Colon (tissue), 2 donors: ENCODE data around the gene DYRK1A.

Experiments
- FAIRE-seq: peaks from 2 replicates; lab custom pipeline; 2012; peaks lifted over from hg19 to GRCh38; lab: Jason Lieb, UNC
- donor health status: control.
- donor health status: control.

Gene DYRK1A

DNA sequence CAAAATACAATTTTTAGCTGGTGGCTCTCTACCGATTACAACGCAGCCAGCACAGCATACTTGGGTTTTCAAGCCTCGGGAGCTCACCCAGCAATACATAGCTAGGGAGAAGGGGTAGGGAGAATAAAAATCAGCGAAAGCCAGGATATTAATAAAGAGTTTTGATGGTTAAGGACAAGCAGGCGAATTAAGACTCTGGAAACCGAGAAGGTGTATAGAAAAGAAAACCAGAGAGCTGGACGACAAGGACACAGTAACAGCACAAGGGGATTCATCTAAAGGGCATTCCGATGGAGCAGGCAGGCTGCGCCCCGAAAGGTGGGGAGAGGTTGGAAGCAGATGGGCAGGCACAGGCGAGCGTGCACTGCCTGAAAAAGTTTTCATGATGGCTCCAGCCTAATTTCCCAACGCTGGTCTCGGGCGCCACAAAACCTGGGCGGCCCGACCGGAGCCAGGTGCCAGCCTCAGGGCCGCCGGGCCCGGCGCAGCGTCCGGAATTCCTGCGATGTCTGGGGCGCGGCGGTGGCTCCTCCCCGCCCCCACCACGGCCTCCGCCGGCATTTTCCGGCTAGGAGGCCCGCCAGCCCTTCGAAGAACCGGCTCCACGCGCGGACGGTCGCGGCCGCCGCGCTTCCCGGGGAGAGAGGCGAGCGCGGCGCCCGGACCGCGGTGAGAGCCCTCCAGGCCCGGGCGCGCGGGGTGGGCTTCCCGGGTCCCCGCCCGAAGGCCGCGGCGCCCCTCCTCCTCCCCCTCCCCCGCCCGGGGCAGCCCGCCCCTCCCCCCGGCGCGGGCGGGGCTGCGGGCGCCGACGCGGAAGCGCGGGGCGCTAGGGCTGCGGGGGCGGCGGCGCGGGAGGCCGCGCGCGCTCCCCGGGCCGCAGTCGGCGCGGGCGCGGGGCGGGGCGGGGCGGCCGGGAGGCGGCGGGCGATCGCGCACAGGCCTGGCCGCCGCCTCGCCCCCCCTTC is 774 bp upstream of the DYRK1A start:
- FAIRE-seq, result no peak

- FAIRE-seq, result no peak
These were observed 746 bp downstream of the DYRK1A start for GRCh38 chr21:37367336-37367702.

DNA sequence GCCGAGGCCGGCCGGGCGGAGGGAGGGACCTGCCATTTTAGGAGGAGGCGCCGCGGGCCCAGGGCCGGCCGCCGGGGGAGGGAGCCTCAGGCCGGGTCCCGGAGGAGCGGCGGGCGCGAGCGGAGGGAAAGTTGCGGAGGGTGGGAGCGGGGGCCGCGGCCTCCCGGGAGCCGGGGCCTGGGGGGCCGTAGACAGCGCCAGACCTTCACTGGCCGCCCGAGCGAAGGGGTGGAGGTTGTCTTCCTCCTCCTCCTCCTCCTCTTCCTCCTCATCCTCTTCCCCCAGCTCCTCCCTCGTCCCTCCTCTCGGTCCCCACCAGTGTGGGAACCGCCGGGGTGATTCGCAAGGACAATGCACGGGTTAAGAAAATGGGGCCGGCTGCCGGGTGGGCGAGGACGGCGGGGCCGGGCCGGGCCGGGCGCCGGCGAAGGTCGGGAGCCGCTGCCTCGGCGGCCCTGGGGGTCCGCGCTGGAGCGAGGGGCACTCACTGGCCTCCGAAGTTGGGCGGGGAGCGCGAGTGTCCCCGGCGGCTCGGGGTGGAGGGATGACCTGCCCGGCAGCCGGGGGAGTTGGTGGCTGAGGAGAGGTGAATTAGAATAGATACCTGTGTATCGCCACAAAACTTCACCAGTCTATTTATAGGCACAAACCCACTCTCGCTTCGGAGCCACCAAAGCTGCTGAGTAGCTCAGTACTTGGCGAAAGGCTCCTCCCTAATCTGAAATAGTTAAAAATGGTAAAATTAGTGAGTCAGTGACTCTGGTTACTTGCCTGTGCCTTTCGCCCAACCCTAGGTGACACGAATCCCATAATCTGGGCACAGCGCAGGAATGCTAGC is 1.3 kb downstream of the DYRK1A start:
- FAIRE-seq, result no peak

DNA sequence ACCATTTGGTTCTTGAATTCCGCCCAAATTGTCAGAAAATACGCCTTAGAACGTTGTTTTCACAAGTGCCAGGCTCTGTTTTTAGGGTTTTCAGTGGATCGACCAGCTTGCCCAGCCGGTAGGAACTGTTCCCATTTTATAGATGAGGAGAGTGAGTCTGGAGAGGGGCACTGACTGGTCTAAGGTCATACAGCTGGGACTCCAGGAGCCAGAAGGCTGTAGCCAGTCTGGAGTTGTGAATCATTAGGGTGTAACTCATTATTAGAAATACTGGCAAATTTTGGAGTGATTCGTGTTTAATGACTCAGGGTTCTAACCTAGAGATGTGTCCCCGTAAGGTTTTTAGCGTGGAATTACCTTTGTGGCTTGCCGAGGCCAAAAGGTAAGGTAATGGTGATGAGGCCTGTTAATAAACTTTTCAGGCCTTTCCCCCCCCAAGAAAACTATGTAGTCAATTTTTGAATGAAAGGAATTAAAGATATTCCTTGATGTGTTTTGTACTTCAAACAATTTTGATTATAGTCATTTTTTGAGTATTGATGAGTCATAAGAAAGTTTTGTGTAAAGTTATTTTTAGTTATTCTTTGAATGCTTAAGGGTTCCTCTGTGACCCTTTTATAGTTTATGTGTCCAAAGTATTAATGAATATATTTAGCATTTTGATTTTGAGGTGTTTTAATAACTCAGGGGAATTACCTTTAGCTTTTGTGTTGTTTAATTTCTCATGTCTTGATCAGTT is 2.1 kb downstream of the DYRK1A start:
- no peak for FAIRE-seq

DNA sequence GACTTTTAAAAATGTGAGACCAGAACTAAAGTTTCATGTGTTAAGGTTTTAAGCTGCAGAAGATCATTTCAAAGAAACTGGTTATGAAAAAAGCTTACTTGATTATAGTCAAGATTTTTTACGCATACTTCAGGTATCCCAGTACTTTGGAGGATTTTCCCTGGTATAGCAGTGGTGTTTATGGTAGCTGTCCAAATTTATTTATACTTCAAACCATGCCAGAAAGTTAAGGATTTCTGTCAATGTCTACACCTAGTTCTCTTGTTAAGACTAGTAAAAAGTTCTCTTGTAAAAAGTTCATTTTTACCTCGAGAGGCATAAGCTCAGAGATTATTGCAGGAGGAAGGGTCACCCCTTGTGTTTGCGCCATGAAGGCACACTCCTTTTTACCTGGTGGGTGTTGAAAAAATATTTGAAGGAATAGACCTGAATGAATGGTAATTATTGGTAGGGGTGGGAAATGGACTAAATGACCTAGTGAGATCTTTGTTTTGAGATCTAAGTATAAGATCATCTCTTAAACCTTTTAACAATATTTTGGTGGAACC is 2.8 kb downstream of the DYRK1A start:
- no peak for FAIRE-seq

DNA sequence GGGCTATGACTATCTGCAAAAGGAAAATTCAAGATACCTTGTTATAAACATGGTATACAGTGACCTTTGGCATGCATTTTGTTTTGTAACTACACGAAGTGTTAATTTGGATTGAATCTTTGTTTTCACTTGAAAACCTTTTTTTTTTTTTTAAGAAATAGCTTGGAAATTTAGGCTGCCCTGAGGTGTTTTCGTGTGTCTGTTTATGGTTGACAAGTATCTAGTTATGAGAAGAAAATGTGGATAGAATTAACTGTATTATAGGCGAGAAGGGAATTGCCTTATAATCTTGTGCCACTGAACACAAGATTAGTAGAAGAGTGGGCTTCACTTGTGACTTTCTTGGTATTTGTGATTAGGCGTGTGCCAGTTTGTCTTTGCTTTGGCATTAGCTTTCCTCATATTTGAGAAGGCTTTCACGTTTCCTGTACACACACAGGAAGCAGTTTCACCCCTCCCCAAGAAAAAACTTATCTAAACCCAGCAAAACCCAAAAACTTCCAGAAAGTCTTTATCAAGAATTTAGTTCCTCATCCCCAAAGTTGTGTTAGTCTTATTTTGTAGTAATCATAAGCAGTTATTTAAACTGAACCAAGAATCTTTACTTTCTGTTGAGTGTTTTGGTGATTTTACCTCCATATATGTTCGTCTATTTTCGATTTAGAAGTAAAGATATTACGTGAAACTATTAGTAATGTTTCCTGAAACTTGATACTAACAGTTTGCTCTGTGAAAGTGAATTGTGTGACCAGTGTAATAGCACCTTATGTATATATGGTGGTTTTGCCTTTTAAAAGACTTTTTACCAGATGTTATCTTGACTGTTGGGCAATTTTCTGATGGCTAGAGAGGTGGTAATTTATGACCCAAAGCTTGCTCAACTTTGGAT is 3.8 kb downstream of the DYRK1A start:
- no peak for FAIRE-seq

GRCh38 chr21:37371041-37371397 is 4.4 kb downstream of the DYRK1A start:
- no peak for FAIRE-seq

DNA sequence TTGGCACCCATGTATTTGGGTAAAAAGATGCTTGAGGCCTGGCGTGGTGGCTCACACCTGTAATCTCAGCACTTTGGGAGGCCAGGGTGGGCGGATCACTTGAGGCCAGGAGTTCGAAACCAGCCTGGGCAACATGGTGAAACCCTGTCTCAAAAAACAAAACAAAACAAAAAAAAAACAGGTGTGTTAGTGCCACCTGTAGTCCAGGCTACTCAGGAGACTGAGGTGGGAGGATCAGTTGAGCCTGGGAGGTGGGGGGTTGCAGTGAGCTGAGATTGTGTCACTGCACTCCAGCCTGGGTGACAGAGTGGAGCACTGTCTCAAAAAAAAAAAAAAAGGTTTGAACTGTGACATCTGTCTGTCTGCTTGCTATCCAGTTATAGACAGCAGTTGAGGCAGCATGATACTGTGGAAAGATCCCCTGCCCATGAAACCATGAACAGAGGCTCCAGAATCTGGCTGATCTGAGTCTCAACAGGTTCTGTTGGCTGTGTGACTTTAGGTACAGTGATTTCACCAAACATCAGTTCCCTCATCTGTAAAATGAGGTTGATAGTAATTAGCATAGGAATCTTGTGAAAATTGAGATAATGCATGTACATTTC is 5.7 kb downstream of the DYRK1A start:
- FAIRE-seq, result no peak

- no peak for FAIRE-seq
These were observed 6.4 kb downstream of the DYRK1A start for GRCh38 chr21:37372951-37373350.

- FAIRE-seq, result no peak
These were observed 7.0 kb downstream of the DYRK1A start for GRCh38 chr21:37373539-37373938.

GRCh38 chr21:37374027-37374426 is 7.5 kb downstream of the DYRK1A start:
- FAIRE-seq, result no peak

- FAIRE-seq, result no peak
These were observed 9.4 kb downstream of the DYRK1A start for GRCh38 chr21:37375866-37376574.

DNA sequence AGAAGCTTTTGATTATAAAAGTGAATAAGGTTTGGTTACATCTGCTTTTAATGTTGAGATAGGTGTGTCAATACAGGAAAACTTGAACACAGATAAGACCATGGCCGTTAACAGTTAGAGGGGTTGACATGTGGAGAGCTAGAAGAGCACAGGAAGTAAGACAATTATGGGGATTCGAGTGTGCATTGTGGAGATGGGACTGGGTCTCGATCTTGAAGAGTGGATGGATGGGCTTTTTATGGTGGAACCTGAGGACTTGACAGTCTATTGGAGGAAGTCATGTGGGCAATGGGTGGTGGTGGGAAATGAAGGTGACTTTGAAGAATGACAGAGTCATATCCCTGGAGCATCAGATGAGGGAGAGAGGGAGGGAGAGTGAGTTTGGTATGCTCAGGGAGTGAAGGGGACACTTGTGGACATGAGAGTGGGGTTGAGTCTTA is 12.1 kb downstream of the DYRK1A start:
- FAIRE-seq, result no peak

- FAIRE-seq, result no peak
These were observed 14.1 kb downstream of the DYRK1A start for GRCh38 chr21:37380349-37381323.

GRCh38 chr21:37381883-37382585 is 15.5 kb downstream of the DYRK1A start:
- no peak for FAIRE-seq

DNA sequence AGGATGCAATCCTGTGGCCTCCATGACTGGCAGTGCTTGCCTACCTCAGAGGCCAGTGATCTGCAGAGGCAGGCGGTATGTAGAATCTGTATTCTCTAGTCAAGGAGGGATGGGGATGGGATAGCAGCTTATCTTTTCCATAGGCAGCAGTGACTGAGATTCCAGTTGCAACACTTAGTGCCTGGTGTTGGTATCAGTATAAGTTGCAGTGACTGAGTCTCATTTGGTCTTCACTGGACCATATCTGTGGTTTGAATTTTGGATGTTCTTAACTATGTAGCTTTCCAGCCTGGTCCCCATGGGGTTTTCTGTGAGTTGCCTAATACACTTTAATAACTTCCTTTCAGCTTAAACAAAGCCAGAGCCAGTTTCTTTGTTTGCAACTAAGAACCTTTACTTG is 16.5 kb downstream of the DYRK1A start:
- FAIRE-seq, result no peak

GRCh38 chr21:37383784-37384311 is 17.3 kb downstream of the DYRK1A start:
- no peak for FAIRE-seq

DNA sequence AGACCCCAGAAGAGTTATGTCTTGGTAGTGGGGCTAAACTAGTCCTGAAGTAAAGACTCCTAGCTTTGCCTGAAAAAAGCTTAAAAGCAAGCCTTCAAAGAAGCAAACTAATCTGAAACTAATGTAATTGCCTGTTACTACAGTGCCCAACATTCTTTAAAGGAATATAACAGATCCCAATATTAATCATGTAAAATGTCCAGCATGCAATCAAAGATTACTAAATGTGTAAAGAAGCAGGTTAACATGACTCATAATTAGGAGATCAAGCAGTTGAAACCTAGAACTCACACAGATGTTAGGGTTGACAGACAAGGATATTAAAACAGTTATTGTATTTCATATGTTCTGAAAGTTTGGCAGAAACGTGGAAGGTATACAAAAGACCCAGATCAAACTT is 17.8 kb downstream of the DYRK1A start:
- FAIRE-seq, result no peak
